HG03064 (cell line): Measurements from ENCODE around the gene KRTAP6-1.

Experiments used
- ATAC-seq: cut with Tn5 transposase; IDR thresholded peaks from one replicate; pipeline ENCODE4 v1.9.1; 2021; ENCODE audit warnings: low read depth; ENCODE audit not compliant: unreplicated experiment

KRTAP6-1 gene

GRCh38 chr21:30579346-30579745 is 34.4 kb downstream of the KRTAP6-1 start:
- ATAC-seq = no peak

GRCh38 chr21:30577766-30578165 is 36.0 kb downstream of the KRTAP6-1 start:
- ATAC-seq = no peak

DNA sequence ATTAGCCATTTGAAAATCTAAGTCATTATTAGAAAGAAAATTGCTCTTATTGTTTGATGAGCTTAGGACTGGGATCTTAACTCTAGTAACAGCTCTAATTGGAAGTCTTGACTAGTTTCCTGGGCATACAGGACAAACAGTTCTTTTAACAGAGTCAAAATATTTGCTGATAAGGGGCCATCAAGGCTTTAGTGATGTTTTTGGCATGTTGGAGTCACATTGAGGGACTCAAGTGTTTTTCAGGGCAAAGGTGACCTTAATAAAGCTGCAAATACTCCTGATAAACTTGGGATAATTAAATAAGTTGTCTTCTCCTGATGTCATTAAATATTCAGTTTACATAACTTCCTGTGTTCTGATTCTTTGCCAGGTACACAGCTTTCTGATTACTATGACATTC is 46.1 kb downstream of the KRTAP6-1 start:
- no peak for ATAC-seq

DNA sequence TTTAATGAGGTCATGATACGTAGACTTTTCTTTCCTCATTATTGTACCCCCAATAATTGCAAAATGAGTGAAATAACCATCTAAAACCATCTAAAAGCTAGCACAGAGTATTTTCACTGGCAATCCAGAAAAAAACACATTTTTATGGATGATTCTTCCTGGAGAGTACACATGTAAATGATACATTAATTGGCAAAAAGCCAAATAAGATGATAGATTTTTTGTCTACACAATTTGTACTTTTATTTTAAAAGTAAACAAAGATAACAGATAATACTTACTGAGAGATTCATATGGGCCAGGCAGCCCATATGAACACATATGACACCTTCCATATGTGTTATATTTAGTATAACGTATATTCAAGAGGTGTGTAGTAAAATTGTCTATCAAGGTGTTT is 50.1 kb downstream of the KRTAP6-1 start:
- no peak for ATAC-seq
